ENCODE results near the gene MACO1. TPM values are rescaled to one million over a fixed set of nuclear protein-coding genes. Genes with fewer than 3 reads are reported as not detected.
A peak's percentile ranks its signal among the peaks of the same experiment; 100 is the strongest.
"Not testable (repeated sequence)": the region's sequence is repeated elsewhere in the genome, so short reads cannot be mapped to it uniquely, and the experiment has no call there.

Gene MACO1
- total RNA-seq: 19.0 and 19.9 TPM in 2 replicates

GRCh38 chr1:25430073-25430966, at the start of gene MACO1:
Gene MACO1 (plus strand): TSS chr1:25430897. CDS start chr1:25431099, 202 bp downstream.
- H3K4me3 ChIP-seq (ENCODE audit: low read depth, low read length): peak within 1 kb of the TSS; percentile 84
- TF ChIP-seq CTCF (IDR thresholded peaks at IDR 0.05; ENCODE audit: insufficient read depth, low read depth, low read length): no peak

GRCh38 chr1:25382543-25382942, 48.2 kb upstream of the MACO1 start:
- DNase-seq (ENCODE audit: low read depth): not testable (repeated sequence)

More at GRCh38 chr1:25430073-25430966, at the start of gene MACO1:
- peak; percentile 98 for DNase-seq (ENCODE audit: low read depth)

GRCh38 chr1:25383090-25383489, 47.6 kb upstream of the MACO1 start:
- DNase-seq (ENCODE audit: low read depth): peak; percentile 41
- not testable (repeated sequence) for H3K4me3 ChIP-seq (ENCODE audit: low read depth, low read length)

More at GRCh38 chr1:25382543-25382942, 48.2 kb upstream of the MACO1 start:
- H3K4me3 ChIP-seq (ENCODE audit: low read depth, low read length): not testable (repeated sequence)

GRCh38 chr1:25383875-25384274, 46.8 kb upstream of the MACO1 start:
- not testable (repeated sequence) for DNase-seq (ENCODE audit: low read depth); H3K4me3 ChIP-seq (ENCODE audit: low read depth, low read length)

GRCh38 chr1:25387096-25387495, 43.6 kb upstream of the MACO1 start:
- DNase-seq (ENCODE audit: low read depth); H3K4me3 ChIP-seq (ENCODE audit: low read depth, low read length): not testable (repeated sequence)

- not testable (repeated sequence) for H3K4me3 ChIP-seq (ENCODE audit: low read depth, low read length); DNase-seq (ENCODE audit: low read depth)
These were observed 42.0 kb upstream of the MACO1 start for GRCh38 chr1:25388691-25389090.

GRCh38 chr1:25389721-25390120, 41.0 kb upstream of the MACO1 start:
- H3K4me3 ChIP-seq (ENCODE audit: low read depth, low read length); DNase-seq (ENCODE audit: low read depth): not testable (repeated sequence)

- DNase-seq (ENCODE audit: low read depth): no peak
- TF ChIP-seq CTCF (IDR thresholded peaks at IDR 0.05; ENCODE audit: insufficient read depth, low read depth, low read length): no peak
- no peak overlapping the region for H3K4me3 ChIP-seq (ENCODE audit: low read depth, low read length)
These were observed 37.9 kb upstream of the MACO1 start for GRCh38 chr1:25392841-25393240.

- DNase-seq (ENCODE audit: low read depth): peak; percentile 44
- not testable (repeated sequence) for H3K4me3 ChIP-seq (ENCODE audit: low read depth, low read length)
These were observed 33.1 kb upstream of the MACO1 start for GRCh38 chr1:25397549-25397948.

- DNase-seq (ENCODE audit: low read depth); H3K4me3 ChIP-seq (ENCODE audit: low read depth, low read length): not testable (repeated sequence)
These were observed 32.6 kb upstream of the MACO1 start for GRCh38 chr1:25398079-25398478.

- TF ChIP-seq CTCF (IDR thresholded peaks at IDR 0.05; ENCODE audit: insufficient read depth, low read depth, low read length): peak; percentile 28
These were observed 27.5 kb upstream of the MACO1 start for GRCh38 chr1:25402947-25403803.

GRCh38 chr1:25405731-25406305, 24.9 kb upstream of the MACO1 start:
- DNase-seq (ENCODE audit: low read depth); H3K4me3 ChIP-seq (ENCODE audit: low read depth, low read length): not testable (repeated sequence)

More at GRCh38 chr1:25402947-25403803, 27.5 kb upstream of the MACO1 start:
- H3K4me3 ChIP-seq (ENCODE audit: low read depth, low read length); DNase-seq (ENCODE audit: low read depth): not testable (repeated sequence)

- DNase-seq (ENCODE audit: low read depth): not testable (repeated sequence)
These were observed 20.9 kb upstream of the MACO1 start for GRCh38 chr1:25409641-25410427.

More at GRCh38 chr1:25409641-25410427, 20.9 kb upstream of the MACO1 start:
- H3K4me3 ChIP-seq (ENCODE audit: low read depth, low read length): not testable (repeated sequence)

Measured in fibroblast of villous mesenchyme (primary cell).